ENCODE data around the gene PEX10. TPM values are rescaled to one million over a fixed set of nuclear protein-coding genes. Genes with fewer than 3 reads are reported as not detected.

Gene PEX10
- total RNA-seq, 1 donor from 2014 or later, result 15.8 TPM

DNA sequence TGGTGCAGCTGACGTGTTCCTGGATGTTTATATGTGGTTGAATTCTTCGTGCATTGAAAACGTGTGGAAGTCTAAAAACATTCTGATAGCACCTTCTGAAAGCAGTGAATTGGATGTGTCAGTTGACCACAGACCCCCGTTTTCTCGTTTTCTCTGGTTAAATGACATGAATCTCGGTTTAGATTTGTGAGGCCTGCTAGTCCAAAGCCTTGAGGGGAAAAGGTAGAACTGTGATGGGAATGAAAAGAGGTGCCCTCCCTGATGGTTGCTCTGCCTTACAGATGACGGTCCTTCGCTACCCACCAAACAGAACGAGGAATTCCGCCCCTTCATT, 11.8 kb downstream of the PEX10 start:
- Histone ChIP-seq H3K27ac (replicated peaks) (no peak overlapping the region), H3K36me3 (peaks cover 97% of the 10 kb centered on the region)
- intact Hi-C loops (cut with micrococcal nuclease), result no loop called here

DNA sequence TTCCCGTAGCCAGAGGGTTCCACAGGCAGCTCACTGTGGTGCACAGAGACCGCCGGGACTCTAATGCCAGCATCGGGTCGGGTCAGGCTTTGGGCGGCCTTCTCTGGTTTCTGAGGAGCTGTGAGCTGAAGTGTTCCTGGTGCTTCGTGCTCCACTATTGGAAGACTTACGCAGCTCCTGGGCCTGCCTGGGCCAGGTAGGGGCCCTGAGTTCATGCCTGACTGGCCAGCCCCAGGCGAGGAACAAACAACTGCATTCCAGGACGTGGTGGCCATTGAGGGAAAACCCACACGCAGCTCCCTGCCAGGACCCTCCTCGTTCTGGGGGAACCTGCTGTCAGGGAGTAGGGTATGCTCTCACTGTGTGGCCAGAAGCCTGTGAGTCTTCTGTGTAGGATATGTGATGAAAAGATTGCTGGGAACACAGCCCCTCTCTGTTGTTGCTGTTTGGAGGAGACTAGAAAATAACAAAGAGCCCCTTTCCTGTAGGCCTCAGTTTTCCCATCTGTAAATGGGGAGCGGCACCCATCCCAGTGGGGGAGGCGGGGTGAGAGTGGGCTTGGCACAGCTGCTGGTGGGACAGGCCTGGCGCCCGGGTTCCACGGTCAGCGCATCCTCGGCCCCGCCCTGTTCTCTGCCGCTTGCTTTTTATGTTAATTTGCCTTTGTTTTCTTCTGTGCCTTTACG, 12.3 kb downstream of the PEX10 start:
- TF ChIP-seq, protein P1, sequence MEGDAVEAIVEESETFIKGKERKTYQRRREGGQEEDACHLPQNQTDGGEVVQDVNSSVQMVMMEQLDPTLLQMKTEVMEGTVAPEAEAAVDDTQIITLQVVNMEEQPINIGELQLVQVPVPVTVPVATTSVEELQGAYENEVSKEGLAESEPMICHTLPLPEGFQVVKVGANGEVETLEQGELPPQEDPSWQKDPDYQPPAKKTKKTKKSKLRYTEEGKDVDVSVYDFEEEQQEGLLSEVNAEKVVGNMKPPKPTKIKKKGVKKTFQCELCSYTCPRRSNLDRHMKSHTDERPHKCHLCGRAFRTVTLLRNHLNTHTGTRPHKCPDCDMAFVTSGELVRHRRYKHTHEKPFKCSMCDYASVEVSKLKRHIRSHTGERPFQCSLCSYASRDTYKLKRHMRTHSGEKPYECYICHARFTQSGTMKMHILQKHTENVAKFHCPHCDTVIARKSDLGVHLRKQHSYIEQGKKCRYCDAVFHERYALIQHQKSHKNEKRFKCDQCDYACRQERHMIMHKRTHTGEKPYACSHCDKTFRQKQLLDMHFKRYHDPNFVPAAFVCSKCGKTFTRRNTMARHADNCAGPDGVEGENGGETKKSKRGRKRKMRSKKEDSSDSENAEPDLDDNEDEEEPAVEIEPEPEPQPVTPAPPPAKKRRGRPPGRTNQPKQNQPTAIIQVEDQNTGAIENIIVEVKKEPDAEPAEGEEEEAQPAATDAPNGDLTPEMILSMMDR (IDR thresholded peaks at IDR 0.05; ENCODE audit: borderline replicate concordance), result no peak
- Histone ChIP-seq H3K9me3 (replicated peaks) (no peaks in the 10 kb centered on the region), H3K36me3 (peaks cover 94% of the 10 kb centered on the region), H3K4me1 (peaks cover 6% of the 10 kb centered on the region), H3K27me3 (ENCODE audit: low read depth) (no peaks in the 10 kb centered on the region), H3K4me3 (no peak overlapping the region), H3K27ac (replicated peaks) (no peak overlapping the region)
- intact Hi-C loops (cut with micrococcal nuclease), result no loop called here
- DNase-seq, result no peak

More for the DNA sequence above, 11.8 kb downstream of the PEX10 start:
- no peak for DNase-seq
- Histone ChIP-seq H3K4me1 (peaks cover 1% of the 10 kb centered on the region), H3K27me3 (ENCODE audit: low read depth) (no peaks in the 10 kb centered on the region), H3K9me3 (replicated peaks) (no peaks in the 10 kb centered on the region), H3K4me3 (no peak overlapping the region)
- TF ChIP-seq, protein P1 (IDR thresholded peaks at IDR 0.05; ENCODE audit: borderline replicate concordance), result no peak

DNA sequence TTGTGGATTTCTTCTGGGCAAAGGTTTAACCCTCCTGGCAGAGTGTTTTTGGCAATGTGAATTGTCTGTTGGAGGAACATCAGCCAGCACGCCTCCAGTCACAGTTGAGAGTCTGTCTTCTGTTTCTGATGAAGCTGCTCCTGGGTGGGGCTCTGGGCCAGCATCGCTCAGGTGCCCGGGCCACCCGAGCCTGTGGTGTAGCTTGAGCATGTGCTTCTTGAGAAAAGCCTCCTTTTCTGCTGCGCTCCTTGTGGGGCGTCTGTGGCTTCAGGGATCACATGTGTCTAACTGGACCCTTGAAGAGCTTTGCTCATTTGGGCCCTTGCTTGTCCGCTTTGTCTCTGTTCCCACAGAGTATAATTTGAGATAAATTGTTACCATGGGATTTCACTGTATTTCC, 13.5 kb downstream of the PEX10 start:
- no peak overlapping the region for H3K27ac ChIP-seq (replicated peaks)
- intact Hi-C loops (cut with micrococcal nuclease), result no loop called here
- H3K9me3 ChIP-seq (replicated peaks), result no peaks in the 10 kb centered on the region
- no peaks in the 10 kb centered on the region for H3K27me3 ChIP-seq (ENCODE audit: low read depth)
- peaks cover 85% of the 10 kb centered on the region for H3K36me3 ChIP-seq
- no peak overlapping the region for H3K4me3 ChIP-seq
- TF ChIP-seq, protein P1 (IDR thresholded peaks at IDR 0.05; ENCODE audit: borderline replicate concordance), result no peak
- DNase-seq, result no peak
- H3K4me1 ChIP-seq, result peaks cover 18% of the 10 kb centered on the region

DNA sequence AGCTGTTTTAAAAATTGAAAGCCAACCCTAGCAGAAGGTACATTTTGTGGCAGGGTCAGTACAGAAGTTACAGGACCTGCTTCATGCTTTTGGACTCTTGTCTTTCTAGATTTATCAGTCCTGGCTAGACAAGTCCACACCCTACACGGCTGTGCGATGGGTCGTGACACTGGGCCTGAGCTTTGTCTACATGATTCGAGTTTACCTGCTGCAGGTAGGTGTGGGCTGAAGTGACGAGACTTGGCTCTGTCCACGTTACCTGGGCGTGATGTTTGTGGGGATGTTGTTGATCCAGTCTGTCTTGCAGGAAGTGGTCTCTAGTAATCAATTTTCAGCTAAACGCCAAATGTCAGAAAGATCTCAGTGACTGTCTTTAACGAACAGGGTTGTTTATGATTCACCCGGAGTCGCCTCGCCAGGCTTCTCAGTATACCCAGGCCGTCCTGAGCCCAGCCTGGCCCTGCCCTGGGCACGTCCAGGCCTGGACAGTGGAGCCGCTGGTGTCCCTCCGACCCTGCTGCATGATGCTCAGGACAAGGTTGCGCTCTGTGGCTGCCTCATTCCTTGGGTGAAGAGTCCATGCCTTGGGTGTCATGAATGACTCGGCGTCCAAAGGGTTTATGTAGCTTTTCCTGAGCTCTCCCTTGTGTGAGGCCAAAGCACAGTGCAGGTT, 15.2 kb downstream of the PEX10 start:
- peaks cover 72% of the 10 kb centered on the region for H3K36me3 ChIP-seq
- H3K9me3 ChIP-seq (replicated peaks), result no peaks in the 10 kb centered on the region
- no peaks in the 10 kb centered on the region for H3K27me3 ChIP-seq (ENCODE audit: low read depth)
- peaks cover 35% of the 10 kb centered on the region for H3K4me1 ChIP-seq
- H3K27ac ChIP-seq (replicated peaks), result no peak overlapping the region
- TF ChIP-seq, protein P1 (IDR thresholded peaks at IDR 0.05; ENCODE audit: borderline replicate concordance), result no peak
- intact Hi-C loops (cut with micrococcal nuclease), result no loop called here
- DNase-seq, result no peak
- H3K4me3 ChIP-seq, result no peak overlapping the region

DNA sequence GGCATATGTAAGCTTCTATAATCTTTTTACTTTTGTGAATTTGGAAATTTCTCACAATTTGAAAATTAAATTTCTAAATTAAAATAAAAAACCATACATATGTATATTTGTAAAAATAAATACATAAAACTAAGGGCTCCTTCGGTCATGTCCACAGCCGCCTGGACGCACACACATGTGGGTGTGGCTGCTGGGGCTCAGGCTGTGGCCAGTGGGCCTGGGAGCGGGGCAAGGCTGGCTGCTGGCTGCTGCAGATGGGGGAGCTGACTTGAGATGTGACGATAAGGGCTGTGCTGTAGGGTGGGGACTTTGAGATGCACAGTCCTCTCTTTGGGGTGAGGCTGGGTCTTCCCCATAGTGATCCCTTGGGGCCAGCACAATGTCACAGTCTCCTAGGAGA, 15.9 kb downstream of the PEX10 start:
- intact Hi-C loops (cut with micrococcal nuclease), result no loop called here
- Histone ChIP-seq H3K36me3 (peaks cover 65% of the 10 kb centered on the region), H3K27ac (replicated peaks) (no peak overlapping the region), H3K4me3 (no peak overlapping the region), H3K27me3 (ENCODE audit: low read depth) (no peaks in the 10 kb centered on the region), H3K4me1 (peaks cover 40% of the 10 kb centered on the region), H3K9me3 (replicated peaks) (no peaks in the 10 kb centered on the region)
- DNase-seq, result no peak
- TF ChIP-seq, protein P1 (IDR thresholded peaks at IDR 0.05; ENCODE audit: borderline replicate concordance), result no peak
